ENCODE measurements around the gene NKX1-1. TPM values are rescaled to one million over a fixed set of nuclear protein-coding genes. Genes with fewer than 3 reads are reported as not detected.
"Not testable (repeated sequence)": the region's sequence is repeated elsewhere in the genome, so short reads cannot be mapped to it uniquely, and the experiment has no call there.

Gene NKX1-1
- total and polyA plus RNA-seq, 12 donors = not detected

GRCh38 chr4:1393866-1394265, 12.4 kb downstream of the NKX1-1 start:
- H3K36me3 ChIP-seq (replicated peaks in 1 of 2) = peaks cover 0 to 5% of the 10 kb centered on the region in 2 donors
- TF ChIP-seq CTCF (IDR thresholded peaks at IDR 0.05) (no peak), POLR2A (IDR thresholded peaks at IDR 0.05) (no peak)
- H3K4me1 ChIP-seq (replicated peaks in 1 of 2) = no peaks in the 10 kb centered on the region
- no peaks in the 10 kb centered on the region for H3K27me3 ChIP-seq
- H3K9me3 ChIP-seq (replicated peaks in 1 of 3) = no peaks in the 10 kb centered on the region
- H3K4me3 ChIP-seq = no peak overlapping the region
- 93 to 99% (median 96%) methylated on average over 10 of the region's 10 CpGs for WGBS, 4 donors
- no peak for DNase-seq
- H3K27ac ChIP-seq = no peak overlapping the region
- intact Hi-C loops (cut with DNase I) = loop anchor here in 1 of 2 donors (10.0 kb wide), 1 partner anchor 411 kb away; no protein-coding TSS in a partner anchor

GRCh38 chr4:1393363-1393762, 12.9 kb downstream of the NKX1-1 start:
- 96 to 99% (median 97%) methylated on average over 5 of the region's 5 CpGs for WGBS, 4 donors
- DNase-seq; H3K4me3 ChIP-seq; H3K4me1 ChIP-seq (replicated peaks in 1 of 2); H3K27ac ChIP-seq; H3K27me3 ChIP-seq; H3K9me3 ChIP-seq (replicated peaks in 1 of 3); H3K36me3 ChIP-seq (replicated peaks in 1 of 2): not testable (repeated sequence)
- intact Hi-C loops (cut with DNase I) = loop anchor here in 1 of 2 donors (10.0 kb wide), 1 partner anchor 411 kb away; no protein-coding TSS in a partner anchor

- Histone ChIP-seq H3K4me1 (replicated peaks in 1 of 2) (no peaks in the 10 kb centered on the region), H3K27ac (no peak overlapping the region), H3K27me3 (no peaks in the 10 kb centered on the region), H3K4me3 (no peak overlapping the region), H3K9me3 (replicated peaks in 1 of 3) (peaks cover 0 to 3% (median 0%) of the 10 kb centered on the region in 3 donors), H3K36me3 (replicated peaks in 1 of 2) (no peaks in the 10 kb centered on the region)
- TF ChIP-seq CTCF (IDR thresholded peaks at IDR 0.05) (no peak), POLR2A (IDR thresholded peaks at IDR 0.05) (no peak)
- DNase-seq = no peak
- 94 to 97% (median 96%) methylated on average over 25 to 44 of the region's 44 CpGs for WGBS, 4 donors
- intact Hi-C loops (cut with DNase I) = no loop called here
Measured at GRCh38 chr4:1385373-1386340, 20.6 kb downstream of the NKX1-1 start.

- DNase-seq = no peak
- Histone ChIP-seq H3K27ac (no peak overlapping the region), H3K27me3 (no peaks in the 10 kb centered on the region), H3K36me3 (replicated peaks in 1 of 2) (no peaks in the 10 kb centered on the region), H3K4me3 (no peak overlapping the region), H3K4me1 (replicated peaks in 1 of 2) (no peaks in the 10 kb centered on the region), H3K9me3 (replicated peaks in 1 of 3) (peaks cover 0 to 3% (median 0%) of the 10 kb centered on the region in 3 donors)
- intact Hi-C loops (cut with DNase I) = no loop called here
- 83 to 100% (median 95%) methylated on average over 1 to 16 of the region's 16 CpGs for WGBS, 4 donors
- TF ChIP-seq POLR2A (IDR thresholded peaks at IDR 0.05) (no peak), CTCF (IDR thresholded peaks at IDR 0.05) (no peak)
Measured at GRCh38 chr4:1384675-1385372, 21.4 kb downstream of the NKX1-1 start.
